NB4 (cell line): ENCODE results near the gene GSTA5.

Experiments used
- MYC ChIP-seq: IDR thresholded peaks from 2 replicates; pipeline ENCODE4 v1.6.1; 2011; ENCODE audit warnings: low read depth, low read length
- POLR2A ChIP-seq: IDR thresholded peaks from 2 replicates; pipeline ENCODE4 v1.6.1; 2011; ENCODE audit warnings: mild to moderate bottlenecking; ENCODE audit not compliant: insufficient read length; ENCODE audit errors: extremely low read depth
- TF ChIP-seq, protein P1 (sequence below): IDR thresholded peaks from one replicate; pipeline ENCODE4 v1.5.1; 2012; ENCODE audit warnings: low read depth, low read length
- TF ChIP-seq, protein P2 (sequence below): IDR thresholded peaks from 2 replicates; pipeline ENCODE4 v1.6.1; 2011; ENCODE audit warnings: low read depth, low read length

DNA sequence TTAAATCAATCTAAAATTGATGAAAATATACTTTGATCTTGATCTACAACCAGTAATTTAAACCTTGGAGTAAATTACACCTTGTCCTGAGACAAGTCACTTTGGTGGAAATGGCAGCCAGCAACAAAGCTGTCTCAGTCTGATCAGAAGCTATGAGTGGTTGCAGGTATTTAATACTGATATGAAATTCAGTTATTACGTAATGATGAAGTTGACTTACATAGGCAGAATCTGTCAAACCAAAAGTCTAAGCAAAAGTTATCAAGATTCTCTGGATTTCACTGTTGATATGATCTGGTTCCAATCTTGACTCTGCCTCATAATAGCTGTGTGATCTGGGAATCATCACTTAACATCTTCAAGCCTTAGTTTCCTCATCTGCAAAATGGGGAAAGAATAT lies 27.6 kb upstream of the GSTA5 start:
- TF ChIP-seq, protein P1, sequence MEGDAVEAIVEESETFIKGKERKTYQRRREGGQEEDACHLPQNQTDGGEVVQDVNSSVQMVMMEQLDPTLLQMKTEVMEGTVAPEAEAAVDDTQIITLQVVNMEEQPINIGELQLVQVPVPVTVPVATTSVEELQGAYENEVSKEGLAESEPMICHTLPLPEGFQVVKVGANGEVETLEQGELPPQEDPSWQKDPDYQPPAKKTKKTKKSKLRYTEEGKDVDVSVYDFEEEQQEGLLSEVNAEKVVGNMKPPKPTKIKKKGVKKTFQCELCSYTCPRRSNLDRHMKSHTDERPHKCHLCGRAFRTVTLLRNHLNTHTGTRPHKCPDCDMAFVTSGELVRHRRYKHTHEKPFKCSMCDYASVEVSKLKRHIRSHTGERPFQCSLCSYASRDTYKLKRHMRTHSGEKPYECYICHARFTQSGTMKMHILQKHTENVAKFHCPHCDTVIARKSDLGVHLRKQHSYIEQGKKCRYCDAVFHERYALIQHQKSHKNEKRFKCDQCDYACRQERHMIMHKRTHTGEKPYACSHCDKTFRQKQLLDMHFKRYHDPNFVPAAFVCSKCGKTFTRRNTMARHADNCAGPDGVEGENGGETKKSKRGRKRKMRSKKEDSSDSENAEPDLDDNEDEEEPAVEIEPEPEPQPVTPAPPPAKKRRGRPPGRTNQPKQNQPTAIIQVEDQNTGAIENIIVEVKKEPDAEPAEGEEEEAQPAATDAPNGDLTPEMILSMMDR = no peak
- TF ChIP-seq POLR2A (no peak), MYC (no peak)
- TF ChIP-seq, protein P2, sequence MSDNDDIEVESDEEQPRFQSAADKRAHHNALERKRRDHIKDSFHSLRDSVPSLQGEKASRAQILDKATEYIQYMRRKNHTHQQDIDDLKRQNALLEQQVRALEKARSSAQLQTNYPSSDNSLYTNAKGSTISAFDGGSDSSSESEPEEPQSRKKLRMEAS = no peak
